HL-60 (cell line): ENCODE data around the gene LLPH.

ENCODE experiments used
- POLR2AphosphoS5 ChIP-seq: IDR thresholded peaks from 2 replicates; pipeline ENCODE4 v1.6.1; 2012; ENCODE audit warnings: low read depth
- REST ChIP-seq: IDR thresholded peaks from 2 replicates; pipeline ENCODE4 v1.6.1; 2012; ENCODE audit warnings: low read depth; ENCODE audit not compliant: insufficient replicate concordance
- TF ChIP-seq, protein P1 (sequence below): IDR thresholded peaks from one replicate; pipeline ENCODE4 v1.5.1; 2011; ENCODE audit warnings: low read length, control low read depth, inconsistent platforms; ENCODE audit not compliant: insufficient read depth

- TF ChIP-seq, protein P1, sequence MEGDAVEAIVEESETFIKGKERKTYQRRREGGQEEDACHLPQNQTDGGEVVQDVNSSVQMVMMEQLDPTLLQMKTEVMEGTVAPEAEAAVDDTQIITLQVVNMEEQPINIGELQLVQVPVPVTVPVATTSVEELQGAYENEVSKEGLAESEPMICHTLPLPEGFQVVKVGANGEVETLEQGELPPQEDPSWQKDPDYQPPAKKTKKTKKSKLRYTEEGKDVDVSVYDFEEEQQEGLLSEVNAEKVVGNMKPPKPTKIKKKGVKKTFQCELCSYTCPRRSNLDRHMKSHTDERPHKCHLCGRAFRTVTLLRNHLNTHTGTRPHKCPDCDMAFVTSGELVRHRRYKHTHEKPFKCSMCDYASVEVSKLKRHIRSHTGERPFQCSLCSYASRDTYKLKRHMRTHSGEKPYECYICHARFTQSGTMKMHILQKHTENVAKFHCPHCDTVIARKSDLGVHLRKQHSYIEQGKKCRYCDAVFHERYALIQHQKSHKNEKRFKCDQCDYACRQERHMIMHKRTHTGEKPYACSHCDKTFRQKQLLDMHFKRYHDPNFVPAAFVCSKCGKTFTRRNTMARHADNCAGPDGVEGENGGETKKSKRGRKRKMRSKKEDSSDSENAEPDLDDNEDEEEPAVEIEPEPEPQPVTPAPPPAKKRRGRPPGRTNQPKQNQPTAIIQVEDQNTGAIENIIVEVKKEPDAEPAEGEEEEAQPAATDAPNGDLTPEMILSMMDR, result no peak
- no peak for TF ChIP-seq POLR2AphosphoS5
- no peak for TF ChIP-seq REST
Observed at GRCh38 chr12:66085998-66086397, 44.6 kb downstream of the LLPH start.
